HepG2 (cell line): Measurements from ENCODE around the gene ADCY10. TPM values are rescaled to one million over a fixed set of nuclear protein-coding genes. Genes with fewer than 3 reads are reported as not detected.

Source experiments
- DZIP1 ChIP-seq: sonication (generic); formaldehyde crosslinking; IDR thresholded peaks from 2 replicates; pipeline ENCODE4 v1.5.0; 2020; ENCODE audit warnings: mild to moderate bottlenecking, missing genetic modification reagents
- ELK4 ChIP-seq: sonication (generic); formaldehyde crosslinking; IDR thresholded peaks from 2 replicates; pipeline ENCODE4 v1.9.0; 2021; ENCODE audit warnings: missing genetic modification reagents, borderline replicate concordance
- GABPB1 ChIP-seq: IDR thresholded peaks from 2 replicates; pipeline ENCODE4 v1.6.1; 2016; ENCODE audit warnings: mild to moderate bottlenecking, missing genetic modification reagents, moderate library complexity, missing compliant biosample characterization
- MAFK ChIP-seq, 2 experiments: IDR thresholded peaks in 1 of 2; conservative IDR thresholded peaks in 1 of 2; 2 replicates each; pipeline ENCODE4 v1.6.1; 2011; ENCODE audit warnings: improper control_type of control experiment in 2 of 2, low read length in 2 of 2
- ZBTB7A ChIP-seq: sonication (generic); formaldehyde crosslinking; IDR thresholded peaks from 2 replicates; pipeline ENCODE4 v1.8.0; 2022; ENCODE audit warnings: mild to moderate bottlenecking, missing genetic modification reagents
- ZNF235 ChIP-seq: sonication (generic); formaldehyde crosslinking; IDR thresholded peaks from 2 replicates; pipeline ENCODE4 v1.8.1; 2023; ENCODE audit warnings: mild to moderate bottlenecking, missing genetic modification reagents, borderline replicate concordance
- polyA plus RNA-seq, 8 experiments: library from polyadenylated mRNA; depleted of rRNA in 3 of 8; stranded (reverse) in 7 of 8; unstranded in 1 of 8; fragments of >200 nt; fragmentation: Illumina TruSeq in 4 of 8; extraction: Trizol in 4 of 8; gene quantifications; 2 replicates each; pipeline versions ENCODE4 v1.2.1 to v1.2.3, GENCODE V29; 2011 to 2016; ENCODE audit warnings: low read depth in 4 of 8, missing spikeins in 1 of 8, mixed read lengths in 1 of 8; ENCODE audit not compliant: insufficient read depth in 1 of 8
- total RNA-seq, 5 experiments: library from RNA; depleted of rRNA; stranded (reverse); fragments of >200 nt; fragmentation: Illumina TruSeq; extraction: Trizol; gene quantifications; 2 replicates each; pipeline ENCODE4 v1.2.3, GENCODE V29; 2016; ENCODE audit warnings: low read depth in 1 of 5
- TF ChIP-seq, protein P1 (sequence below): sonication (generic); formaldehyde crosslinking; IDR thresholded peaks from 2 replicates; pipeline ENCODE4 v1.4.0; 2020; ENCODE audit warnings: missing genetic modification reagents, borderline replicate concordance
- TF ChIP-seq, protein P2 (sequence below): sonication (generic); formaldehyde crosslinking; IDR thresholded peaks from 2 replicates; pipeline ENCODE4 v1.4.0; 2020; ENCODE audit warnings: missing genetic modification reagents, borderline replicate concordance
- TF ChIP-seq, protein P3 (sequence below): sonication (generic); formaldehyde crosslinking; IDR thresholded peaks from 2 replicates; pipeline ENCODE4 v1.4.0; 2020; ENCODE audit warnings: mild to moderate bottlenecking, missing genetic modification reagents, borderline replicate concordance

The ADCY10 gene
- total and polyA plus RNA-seq, 2 of the 13 experiments (the other 11 are each of a cell fraction or from before 2014, with no cell fraction given), result 0.02 to 0.03 TPM

DNA sequence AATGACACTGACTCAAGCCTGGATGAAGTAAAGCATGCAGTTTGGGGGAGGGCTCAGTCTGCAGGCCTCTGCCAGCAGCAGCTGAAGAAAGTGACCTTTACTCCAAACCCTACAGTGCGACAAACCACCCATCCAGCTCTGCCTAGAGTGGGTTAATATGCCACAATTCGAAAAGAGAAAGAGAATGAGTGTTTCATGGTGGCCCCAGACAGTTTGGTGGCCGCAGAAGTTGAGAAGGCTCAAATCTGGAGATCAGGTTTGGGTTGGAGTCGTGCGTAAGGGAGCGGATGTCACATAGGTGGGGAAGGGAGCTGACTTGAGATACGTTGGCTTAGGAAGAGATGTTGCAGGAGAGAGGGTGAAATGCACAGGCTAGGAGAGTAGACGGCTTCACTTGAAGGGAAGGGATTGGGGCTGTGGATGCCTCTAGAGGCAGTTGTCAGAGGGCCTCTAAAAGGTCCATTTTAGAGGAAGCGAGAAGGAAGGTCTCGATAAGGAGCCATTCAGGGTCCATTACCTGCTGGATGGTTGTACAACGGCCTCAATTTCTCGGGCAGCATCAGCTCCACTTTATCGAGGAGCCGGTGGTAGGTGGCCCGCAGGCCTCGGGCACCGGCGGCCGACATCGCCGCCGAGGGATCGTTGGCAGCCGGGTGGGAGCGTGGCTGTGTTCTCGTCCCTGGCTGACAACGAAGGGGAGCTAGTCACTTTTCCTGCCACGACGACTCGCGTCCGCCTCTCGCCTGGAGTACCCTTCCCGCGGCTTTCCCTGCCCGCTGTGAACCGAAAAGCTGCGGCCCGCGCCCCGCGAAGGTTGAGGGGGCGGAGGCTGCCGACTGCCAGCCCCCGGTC is 21.5 kb upstream of the ADCY10 start (continued):
- no peak for TF ChIP-seq ELK4
- TF ChIP-seq MAFK (conservative IDR thresholded peaks at IDR 0.05 in 1 of 2, IDR thresholded peaks at IDR 0.05 in 1 of 2; ENCODE audit: low read length in 2 of 2), result no peak
- no peak for TF ChIP-seq DZIP1 (CRISPR knock-in tag)
- no peak for TF ChIP-seq ZBTB7A (CRISPR knock-in tag)
- TF ChIP-seq, protein P1, sequence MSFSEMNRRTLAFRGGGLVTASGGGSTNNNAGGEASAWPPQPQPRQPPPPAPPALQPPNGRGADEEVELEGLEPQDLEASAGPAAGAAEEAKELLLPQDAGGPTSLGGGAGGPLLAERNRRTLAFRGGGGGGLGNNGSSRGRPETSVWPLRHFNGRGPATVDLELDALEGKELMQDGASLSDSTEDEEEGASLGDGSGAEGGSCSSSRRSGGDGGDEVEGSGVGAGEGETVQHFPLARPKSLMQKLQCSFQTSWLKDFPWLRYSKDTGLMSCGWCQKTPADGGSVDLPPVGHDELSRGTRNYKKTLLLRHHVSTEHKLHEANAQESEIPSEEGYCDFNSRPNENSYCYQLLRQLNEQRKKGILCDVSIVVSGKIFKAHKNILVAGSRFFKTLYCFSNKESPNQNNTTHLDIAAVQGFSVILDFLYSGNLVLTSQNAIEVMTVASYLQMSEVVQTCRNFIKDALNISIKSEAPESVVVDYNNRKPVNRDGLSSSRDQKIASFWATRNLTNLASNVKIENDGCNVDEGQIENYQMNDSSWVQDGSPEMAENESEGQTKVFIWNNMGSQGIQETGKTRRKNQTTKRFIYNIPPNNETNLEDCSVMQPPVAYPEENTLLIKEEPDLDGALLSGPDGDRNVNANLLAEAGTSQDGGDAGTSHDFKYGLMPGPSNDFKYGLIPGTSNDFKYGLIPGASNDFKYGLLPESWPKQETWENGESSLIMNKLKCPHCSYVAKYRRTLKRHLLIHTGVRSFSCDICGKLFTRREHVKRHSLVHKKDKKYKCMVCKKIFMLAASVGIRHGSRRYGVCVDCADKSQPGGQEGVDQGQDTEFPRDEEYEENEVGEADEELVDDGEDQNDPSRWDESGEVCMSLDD (CRISPR knock-in tag), result 0 out of 2 replicates have a peak, but pooled peaks have one; percentile 29
- TF ChIP-seq, protein P2, sequence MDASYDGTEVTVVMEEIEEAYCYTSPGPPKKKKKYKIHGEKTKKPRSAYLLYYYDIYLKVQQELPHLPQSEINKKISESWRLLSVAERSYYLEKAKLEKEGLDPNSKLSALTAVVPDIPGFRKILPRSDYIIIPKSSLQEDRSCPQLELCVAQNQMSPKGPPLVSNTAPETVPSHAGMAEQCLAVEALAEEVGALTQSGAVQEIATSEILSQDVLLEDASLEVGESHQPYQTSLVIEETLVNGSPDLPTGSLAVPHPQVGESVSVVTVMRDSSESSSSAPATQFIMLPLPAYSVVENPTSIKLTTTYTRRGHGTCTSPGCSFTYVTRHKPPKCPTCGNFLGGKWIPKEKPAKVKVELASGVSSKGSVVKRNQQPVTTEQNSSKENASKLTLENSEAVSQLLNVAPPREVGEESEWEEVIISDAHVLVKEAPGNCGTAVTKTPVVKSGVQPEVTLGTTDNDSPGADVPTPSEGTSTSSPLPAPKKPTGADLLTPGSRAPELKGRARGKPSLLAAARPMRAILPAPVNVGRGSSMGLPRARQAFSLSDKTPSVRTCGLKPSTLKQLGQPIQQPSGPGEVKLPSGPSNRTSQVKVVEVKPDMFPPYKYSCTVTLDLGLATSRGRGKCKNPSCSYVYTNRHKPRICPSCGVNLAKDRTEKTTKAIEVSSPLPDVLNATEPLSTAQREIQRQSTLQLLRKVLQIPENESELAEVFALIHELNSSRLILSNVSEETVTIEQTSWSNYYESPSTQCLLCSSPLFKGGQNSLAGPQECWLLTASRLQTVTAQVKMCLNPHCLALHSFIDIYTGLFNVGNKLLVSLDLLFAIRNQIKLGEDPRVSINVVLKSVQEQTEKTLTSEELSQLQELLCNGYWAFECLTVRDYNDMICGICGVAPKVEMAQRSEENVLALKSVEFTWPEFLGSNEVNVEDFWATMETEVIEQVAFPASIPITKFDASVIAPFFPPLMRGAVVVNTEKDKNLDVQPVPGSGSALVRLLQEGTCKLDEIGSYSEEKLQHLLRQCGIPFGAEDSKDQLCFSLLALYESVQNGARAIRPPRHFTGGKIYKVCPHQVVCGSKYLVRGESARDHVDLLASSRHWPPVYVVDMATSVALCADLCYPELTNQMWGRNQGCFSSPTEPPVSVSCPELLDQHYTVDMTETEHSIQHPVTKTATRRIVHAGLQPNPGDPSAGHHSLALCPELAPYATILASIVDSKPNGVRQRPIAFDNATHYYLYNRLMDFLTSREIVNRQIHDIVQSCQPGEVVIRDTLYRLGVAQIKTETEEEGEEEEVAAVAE (CRISPR knock-in tag), result no peak
- TF ChIP-seq GABPB1, result no peak
- TF ChIP-seq, protein P3, sequence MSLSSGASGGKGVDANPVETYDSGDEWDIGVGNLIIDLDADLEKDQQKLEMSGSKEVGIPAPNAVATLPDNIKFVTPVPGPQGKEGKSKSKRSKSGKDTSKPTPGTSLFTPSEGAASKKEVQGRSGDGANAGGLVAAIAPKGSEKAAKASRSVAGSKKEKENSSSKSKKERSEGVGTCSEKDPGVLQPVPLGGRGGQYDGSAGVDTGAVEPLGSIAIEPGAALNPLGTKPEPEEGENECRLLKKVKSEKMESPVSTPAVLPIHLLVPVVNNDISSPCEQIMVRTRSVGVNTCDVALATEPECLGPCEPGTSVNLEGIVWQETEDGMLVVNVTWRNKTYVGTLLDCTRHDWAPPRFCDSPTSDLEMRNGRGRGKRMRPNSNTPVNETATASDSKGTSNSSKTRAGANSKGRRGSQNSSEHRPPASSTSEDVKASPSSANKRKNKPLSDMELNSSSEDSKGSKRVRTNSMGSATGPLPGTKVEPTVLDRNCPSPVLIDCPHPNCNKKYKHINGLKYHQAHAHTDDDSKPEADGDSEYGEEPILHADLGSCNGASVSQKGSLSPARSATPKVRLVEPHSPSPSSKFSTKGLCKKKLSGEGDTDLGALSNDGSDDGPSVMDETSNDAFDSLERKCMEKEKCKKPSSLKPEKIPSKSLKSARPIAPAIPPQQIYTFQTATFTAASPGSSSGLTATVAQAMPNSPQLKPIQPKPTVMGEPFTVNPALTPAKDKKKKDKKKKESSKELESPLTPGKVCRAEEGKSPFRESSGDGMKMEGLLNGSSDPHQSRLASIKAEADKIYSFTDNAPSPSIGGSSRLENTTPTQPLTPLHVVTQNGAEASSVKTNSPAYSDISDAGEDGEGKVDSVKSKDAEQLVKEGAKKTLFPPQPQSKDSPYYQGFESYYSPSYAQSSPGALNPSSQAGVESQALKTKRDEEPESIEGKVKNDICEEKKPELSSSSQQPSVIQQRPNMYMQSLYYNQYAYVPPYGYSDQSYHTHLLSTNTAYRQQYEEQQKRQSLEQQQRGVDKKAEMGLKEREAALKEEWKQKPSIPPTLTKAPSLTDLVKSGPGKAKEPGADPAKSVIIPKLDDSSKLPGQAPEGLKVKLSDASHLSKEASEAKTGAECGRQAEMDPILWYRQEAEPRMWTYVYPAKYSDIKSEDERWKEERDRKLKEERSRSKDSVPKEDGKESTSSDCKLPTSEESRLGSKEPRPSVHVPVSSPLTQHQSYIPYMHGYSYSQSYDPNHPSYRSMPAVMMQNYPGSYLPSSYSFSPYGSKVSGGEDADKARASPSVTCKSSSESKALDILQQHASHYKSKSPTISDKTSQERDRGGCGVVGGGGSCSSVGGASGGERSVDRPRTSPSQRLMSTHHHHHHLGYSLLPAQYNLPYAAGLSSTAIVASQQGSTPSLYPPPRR (CRISPR knock-in tag), result no peak
- peak; percentile 90 for TF ChIP-seq ZNF235 (CRISPR knock-in tag)
